Measurements from ENCODE around the gene ST6GALNAC2.

- no peak for TF ChIP-seq CTCF (IDR thresholded peaks at IDR 0.05)
- no peak for TF ChIP-seq POLR2A (IDR thresholded peaks at IDR 0.05)
These were observed 2.5 kb upstream of the ST6GALNAC2 start for GRCh38 chr17:76588182-76588581.
